Stomach (tissue), 4 donors: Measurements from ENCODE around the gene MBP.

ENCODE experiments used
- CTCF ChIP-seq, 7 experiments: fragments of 450-650 bp in 4 of 7; fragments of 200-600 bp in 3 of 7; sonication (generic) in 3 of 7; IDR thresholded peaks; one replicate each; pipeline ENCODE4 v1.5.1; 2016 to 2019; ENCODE audit warnings: antibody characterized with exemption in 7 of 7, control low read depth in 2 of 7, mild to moderate bottlenecking in 1 of 7
- POLR2A ChIP-seq, 4 donors: fragments of 450-650 bp; IDR thresholded peaks; one replicate each; pipeline ENCODE4 v1.6.1; 2016; ENCODE audit warnings: antibody characterized with exemption in 4 of 4, control low read depth in 2 of 4, mild to moderate bottlenecking in 1 of 4, moderate library complexity in 1 of 4

- TF ChIP-seq POLR2A (IDR thresholded peaks at IDR 0.05) (no peak), CTCF (IDR thresholded peaks at IDR 0.05) (no peak)
Measured at GRCh38 chr18:77116201-77117080, 16.1 kb downstream of the MBP start.
